DMS 273 (cell line): ENCODE results near the gene ARMC9.

Experiments used
- DNase-seq: peaks from one replicate; lab custom pipeline; 2025; ENCODE audit not compliant: unreplicated experiment; lab: John Stamatoyannopoulos, UW

The ARMC9 gene

GRCh38 chr2:231306791-231307393, 108.5 kb downstream of the ARMC9 start:
- no peak for DNase-seq

- no peak for DNase-seq
Observed at GRCh38 chr2:231308219-231308618, 109.8 kb downstream of the ARMC9 start.

- DNase-seq = no peak
Observed at GRCh38 chr2:231308631-231309428, 110.4 kb downstream of the ARMC9 start.

GRCh38 chr2:231312066-231312465, 113.6 kb downstream of the ARMC9 start:
- DNase-seq = no peak

GRCh38 chr2:231315896-231316295, 117.5 kb downstream of the ARMC9 start:
- no peak for DNase-seq

- no peak for DNase-seq
Observed at GRCh38 chr2:231317579-231317978, 119.1 kb downstream of the ARMC9 start.

GRCh38 chr2:231318436-231318835, 120.0 kb downstream of the ARMC9 start:
- no peak for DNase-seq

GRCh38 chr2:231318954-231319353, 120.5 kb downstream of the ARMC9 start:
- DNase-seq = no peak

GRCh38 chr2:231319867-231320266, 121.4 kb downstream of the ARMC9 start:
- no peak for DNase-seq

- DNase-seq = no peak
Observed at GRCh38 chr2:231321021-231321420, 122.6 kb downstream of the ARMC9 start.

- DNase-seq = no peak
Observed at GRCh38 chr2:231321556-231322334, 123.3 kb downstream of the ARMC9 start.

GRCh38 chr2:231323316-231323715, 124.9 kb downstream of the ARMC9 start:
- no peak for DNase-seq

GRCh38 chr2:231325826-231326225, 127.4 kb downstream of the ARMC9 start:
- DNase-seq = no peak

- DNase-seq = no peak
Observed at GRCh38 chr2:231326404-231326803, 128.0 kb downstream of the ARMC9 start.

- no peak for DNase-seq
Observed at GRCh38 chr2:231330311-231330710, 131.9 kb downstream of the ARMC9 start.

- DNase-seq = no peak
Observed at GRCh38 chr2:231331533-231331932, 133.1 kb downstream of the ARMC9 start.

- DNase-seq = no peak
Observed at GRCh38 chr2:231332388-231332787, 134.0 kb downstream of the ARMC9 start.

GRCh38 chr2:231332872-231333500, 134.6 kb downstream of the ARMC9 start:
- no peak for DNase-seq

GRCh38 chr2:231334179-231334930, 135.9 kb downstream of the ARMC9 start:
- no peak for DNase-seq

- peak; percentile 21 for DNase-seq
Observed at GRCh38 chr2:231334981-231335380, 136.6 kb downstream of the ARMC9 start.

GRCh38 chr2:231335591-231335990, 137.2 kb downstream of the ARMC9 start:
- no peak for DNase-seq
